Jurkat, Clone E6-1 (cell line): ENCODE measurements around the gene LGR4.

Source experiments
- DNase-seq: peaks from one replicate; pipeline ENCODE4 v3.0.0-alpha.2; 2011; ENCODE audit warnings: low read depth, low spot score
- H3K4me3 ChIP-seq: 2 replicates; pipeline ENCODE4 v1.5.1; 2011; ENCODE audit warnings: mild to moderate bottlenecking, low read length, control low read depth, moderate library complexity

LGR4 gene

GRCh38 chr11:27487706-27488105, 15.1 kb upstream of the LGR4 start:
- DNase-seq: no peak
- H3K4me3 ChIP-seq: no peak overlapping the region

GRCh38 chr11:27485930-27486773, 13.6 kb upstream of the LGR4 start:
- peak; percentile 47 for DNase-seq
- no peak overlapping the region for H3K4me3 ChIP-seq

- no peak overlapping the region for H3K4me3 ChIP-seq
- no peak for DNase-seq
These were observed 10.2 kb upstream of the LGR4 start for GRCh38 chr11:27482793-27483192.

GRCh38 chr11:27481992-27482391, 9.4 kb upstream of the LGR4 start:
- no peak overlapping the region for H3K4me3 ChIP-seq
- no peak for DNase-seq

- H3K4me3 ChIP-seq: no peak overlapping the region
- DNase-seq: no peak
These were observed 5.2 kb upstream of the LGR4 start for GRCh38 chr11:27477831-27478230.

GRCh38 chr11:27477243-27477642, 4.7 kb upstream of the LGR4 start:
- H3K4me3 ChIP-seq: no peak overlapping the region
- no peak for DNase-seq

GRCh38 chr11:27475622-27476021, 3.0 kb upstream of the LGR4 start:
- no peak overlapping the region for H3K4me3 ChIP-seq
- DNase-seq: no peak

- H3K4me3 ChIP-seq: no peak overlapping the region
These were observed 422 bp upstream of the LGR4 start for GRCh38 chr11:27473017-27473406.

GRCh38 chr11:27471589-27472397, 797 bp downstream of the LGR4 start:
- H3K4me3 ChIP-seq: no peak overlapping the region
- no peak for DNase-seq

More at GRCh38 chr11:27473017-27473406, 422 bp upstream of the LGR4 start:
- DNase-seq: no peak

GRCh38 chr11:27470826-27471588, 1.6 kb downstream of the LGR4 start:
- no peak for DNase-seq

GRCh38 chr11:27470166-27470565, 2.4 kb downstream of the LGR4 start:
- no peak for DNase-seq
- no peak overlapping the region for H3K4me3 ChIP-seq

More at GRCh38 chr11:27470826-27471588, 1.6 kb downstream of the LGR4 start:
- H3K4me3 ChIP-seq: no peak overlapping the region

- no peak for DNase-seq
- no peak overlapping the region for H3K4me3 ChIP-seq
These were observed 3.4 kb downstream of the LGR4 start for GRCh38 chr11:27468995-27469695.

- no peak overlapping the region for H3K4me3 ChIP-seq
- DNase-seq: no peak
These were observed 4.2 kb downstream of the LGR4 start for GRCh38 chr11:27468209-27468994.

- H3K4me3 ChIP-seq: no peak overlapping the region
These were observed 5.2 kb downstream of the LGR4 start for GRCh38 chr11:27467181-27467913.

GRCh38 chr11:27466363-27466762, 6.2 kb downstream of the LGR4 start:
- H3K4me3 ChIP-seq: no peak overlapping the region
- DNase-seq: no peak

More at GRCh38 chr11:27467181-27467913, 5.2 kb downstream of the LGR4 start:
- no peak for DNase-seq

GRCh38 chr11:27465629-27466028, 7.0 kb downstream of the LGR4 start:
- H3K4me3 ChIP-seq: no peak overlapping the region
- no peak for DNase-seq

- DNase-seq: no peak
- no peak overlapping the region for H3K4me3 ChIP-seq
These were observed 7.7 kb downstream of the LGR4 start for GRCh38 chr11:27464909-27465308.

GRCh38 chr11:27464289-27464696, 8.3 kb downstream of the LGR4 start:
- DNase-seq: no peak
- no peak overlapping the region for H3K4me3 ChIP-seq
